A549 (cell line): ENCODE results near the gene SUGP1.

Experiments
- BHLHE40 ChIP-seq: IDR thresholded peaks from 2 replicates; pipeline ENCODE4 v1.6.1; 2012; ENCODE audit warnings: low read depth, low read length, inconsistent platforms
- CBX2 ChIP-seq: fragments of 200-600 bp; sonication (generic); IDR thresholded peaks from 2 replicates; pipeline ENCODE4 v1.6.1; 2016; ENCODE audit warnings: low read depth, mild to moderate bottlenecking, borderline replicate concordance
- CTCF ChIP-seq: fragments of >200 bp; sonication (Bioruptor Twin); formaldehyde crosslinking; IDR thresholded peaks from 3 replicates; pipeline ENCODE4 v1.5.1; 2016
- EP300 ChIP-seq, 2 experiments: fragments of >200 bp; sonication (Bioruptor Twin); formaldehyde crosslinking; IDR thresholded peaks; 2 replicates in 1 of 2; 3 replicates in 1 of 2; pipeline ENCODE4 v1.6.1; 2016 to 2017
- HOXB5 ChIP-seq: fragments of 250-450 bp; sonication (Bioruptor Pico); IDR thresholded peaks from 2 replicates; pipeline ENCODE4 v1.5.0; 2020; ENCODE audit warnings: mild to moderate bottlenecking, moderate library complexity
- KDM5A ChIP-seq: fragments of 200-600 bp; sonication (generic); IDR thresholded peaks from 2 replicates; pipeline ENCODE4 v1.6.1; 2016; ENCODE audit warnings: antibody characterized with exemption, mild to moderate bottlenecking
- MAZ ChIP-seq: fragments of 150-350 bp; IDR thresholded peaks from 2 replicates; pipeline ENCODE4 v1.6.1; 2014; ENCODE audit warnings: antibody characterized with exemption, low read depth, low read length, borderline replicate concordance
- MYC ChIP-seq: IDR thresholded peaks from 2 replicates; pipeline ENCODE4 v1.6.1; 2012; ENCODE audit warnings: mild to moderate bottlenecking, inconsistent platforms, low read length, improper control_type of control experiment, borderline replicate concordance
- POLR2A ChIP-seq: IDR thresholded peaks from 2 replicates; pipeline ENCODE4 v1.6.1; 2012; ENCODE audit warnings: mild to moderate bottlenecking, low read length
- RFX5 ChIP-seq: fragments of 450-650 bp; IDR thresholded peaks from 2 replicates; pipeline ENCODE4 v1.7.1; 2014; ENCODE audit warnings: antibody characterized with exemption, mild to moderate bottlenecking, moderate library complexity
- TF ChIP-seq, protein P1 (sequence below): IDR thresholded peaks from 2 replicates; pipeline ENCODE4 v1.6.1; 2012
- TF ChIP-seq, protein P2 (sequence below): fragments of 250-450 bp; sonication (Bioruptor Pico); IDR thresholded peaks from 2 replicates; pipeline ENCODE4 v1.5.0; 2021; ENCODE audit warnings: mild to moderate bottlenecking, moderate library complexity, borderline replicate concordance

DNA sequence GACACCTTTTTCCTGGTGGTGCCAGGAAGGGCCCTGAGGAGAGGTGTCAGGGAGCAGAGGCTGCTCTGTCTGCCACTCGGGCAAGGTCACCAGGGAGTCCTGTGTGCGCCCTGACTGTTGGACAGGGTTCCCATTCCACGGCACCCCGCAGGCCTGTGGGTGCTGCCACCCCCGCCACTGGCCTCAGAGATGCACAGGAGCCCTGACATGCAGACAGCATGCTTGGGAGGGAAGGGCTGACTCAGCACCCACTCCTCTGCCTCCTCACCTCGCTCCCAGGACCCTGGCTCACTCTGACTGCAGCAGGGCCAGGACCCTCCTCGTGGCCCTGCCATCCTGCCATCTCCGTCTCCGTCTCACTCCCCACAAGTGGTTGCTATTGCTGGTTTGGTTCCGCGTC, 25.7 kb upstream of the SUGP1 start:
- no peak for TF ChIP-seq CTCF
- TF ChIP-seq POLR2A, result no peak
- TF ChIP-seq, protein P1, sequence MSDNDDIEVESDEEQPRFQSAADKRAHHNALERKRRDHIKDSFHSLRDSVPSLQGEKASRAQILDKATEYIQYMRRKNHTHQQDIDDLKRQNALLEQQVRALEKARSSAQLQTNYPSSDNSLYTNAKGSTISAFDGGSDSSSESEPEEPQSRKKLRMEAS, result no peak
- TF ChIP-seq BHLHE40, result no peak
- TF ChIP-seq EP300 (IDR thresholded peaks at IDR 0.05), result no peak
- no peak for TF ChIP-seq RFX5
- TF ChIP-seq, protein P2, sequence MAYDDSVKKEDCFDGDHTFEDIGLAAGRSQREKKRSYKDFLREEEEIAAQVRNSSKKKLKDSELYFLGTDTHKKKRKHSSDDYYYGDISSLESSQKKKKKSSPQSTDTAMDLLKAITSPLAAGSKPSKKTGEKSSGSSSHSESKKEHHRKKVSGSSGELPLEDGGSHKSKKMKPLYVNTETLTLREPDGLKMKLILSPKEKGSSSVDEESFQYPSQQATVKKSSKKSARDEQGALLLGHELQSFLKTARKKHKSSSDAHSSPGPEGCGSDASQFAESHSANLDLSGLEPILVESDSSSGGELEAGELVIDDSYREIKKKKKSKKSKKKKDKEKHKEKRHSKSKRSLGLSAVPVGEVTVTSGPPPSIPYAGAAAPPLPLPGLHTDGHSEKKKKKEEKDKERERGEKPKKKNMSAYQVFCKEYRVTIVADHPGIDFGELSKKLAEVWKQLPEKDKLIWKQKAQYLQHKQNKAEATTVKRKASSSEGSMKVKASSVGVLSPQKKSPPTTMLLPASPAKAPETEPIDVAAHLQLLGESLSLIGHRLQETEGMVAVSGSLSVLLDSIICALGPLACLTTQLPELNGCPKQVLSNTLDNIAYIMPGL (CRISPR knock-in tag), result no peak
- TF ChIP-seq HOXB5 (CRISPR knock-in tag), result no peak
- TF ChIP-seq KDM5A, result no peak
- TF ChIP-seq MYC, result no peak
- no peak for TF ChIP-seq MAZ
- no peak for TF ChIP-seq CBX2
